OCI-LY3 (cell line): ENCODE measurements around the gene GNAO1.

ENCODE experiments used
- EZH2phosphoT487 ChIP-seq: fragments of 200-600 bp; shearing (Covaris generic); IDR thresholded peaks from 2 replicates; pipeline ENCODE4 v1.6.1; 2018; ENCODE audit warnings: antibody characterized with exemption, mixed run types, low read depth
- TF ChIP-seq, protein P1 (sequence below): fragments of 200-600, 300-600 bp; sonication (generic); IDR thresholded peaks from 2 replicates; pipeline ENCODE4 v1.5.1; 2014; ENCODE audit warnings: antibody characterized with exemption, low read length, low read depth

DNA sequence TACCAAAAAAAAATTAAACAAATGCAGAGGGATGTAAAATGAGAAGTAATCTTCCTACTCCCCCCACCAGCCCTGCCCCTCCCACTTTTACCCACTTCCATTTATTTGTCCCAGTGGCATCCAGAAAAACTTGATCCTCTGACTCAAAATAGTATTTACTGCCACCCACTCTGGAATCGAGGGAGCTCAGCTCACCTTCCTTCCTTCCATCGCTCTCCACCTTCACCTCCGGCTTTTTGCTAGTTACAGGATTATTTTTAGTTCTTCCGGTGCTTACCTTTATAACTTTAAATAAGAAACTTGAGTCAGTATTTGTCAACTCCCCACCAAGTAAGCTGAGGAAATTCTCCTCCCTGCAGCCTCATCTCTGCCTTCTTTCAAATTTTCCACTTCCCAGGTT is 139.2 kb downstream of the GNAO1 start:
- TF ChIP-seq, protein P1, sequence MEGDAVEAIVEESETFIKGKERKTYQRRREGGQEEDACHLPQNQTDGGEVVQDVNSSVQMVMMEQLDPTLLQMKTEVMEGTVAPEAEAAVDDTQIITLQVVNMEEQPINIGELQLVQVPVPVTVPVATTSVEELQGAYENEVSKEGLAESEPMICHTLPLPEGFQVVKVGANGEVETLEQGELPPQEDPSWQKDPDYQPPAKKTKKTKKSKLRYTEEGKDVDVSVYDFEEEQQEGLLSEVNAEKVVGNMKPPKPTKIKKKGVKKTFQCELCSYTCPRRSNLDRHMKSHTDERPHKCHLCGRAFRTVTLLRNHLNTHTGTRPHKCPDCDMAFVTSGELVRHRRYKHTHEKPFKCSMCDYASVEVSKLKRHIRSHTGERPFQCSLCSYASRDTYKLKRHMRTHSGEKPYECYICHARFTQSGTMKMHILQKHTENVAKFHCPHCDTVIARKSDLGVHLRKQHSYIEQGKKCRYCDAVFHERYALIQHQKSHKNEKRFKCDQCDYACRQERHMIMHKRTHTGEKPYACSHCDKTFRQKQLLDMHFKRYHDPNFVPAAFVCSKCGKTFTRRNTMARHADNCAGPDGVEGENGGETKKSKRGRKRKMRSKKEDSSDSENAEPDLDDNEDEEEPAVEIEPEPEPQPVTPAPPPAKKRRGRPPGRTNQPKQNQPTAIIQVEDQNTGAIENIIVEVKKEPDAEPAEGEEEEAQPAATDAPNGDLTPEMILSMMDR, result no peak
- TF ChIP-seq EZH2phosphoT487, result no peak
